ENCODE measurements around the gene WDR90.

The WDR90 gene

DNA sequence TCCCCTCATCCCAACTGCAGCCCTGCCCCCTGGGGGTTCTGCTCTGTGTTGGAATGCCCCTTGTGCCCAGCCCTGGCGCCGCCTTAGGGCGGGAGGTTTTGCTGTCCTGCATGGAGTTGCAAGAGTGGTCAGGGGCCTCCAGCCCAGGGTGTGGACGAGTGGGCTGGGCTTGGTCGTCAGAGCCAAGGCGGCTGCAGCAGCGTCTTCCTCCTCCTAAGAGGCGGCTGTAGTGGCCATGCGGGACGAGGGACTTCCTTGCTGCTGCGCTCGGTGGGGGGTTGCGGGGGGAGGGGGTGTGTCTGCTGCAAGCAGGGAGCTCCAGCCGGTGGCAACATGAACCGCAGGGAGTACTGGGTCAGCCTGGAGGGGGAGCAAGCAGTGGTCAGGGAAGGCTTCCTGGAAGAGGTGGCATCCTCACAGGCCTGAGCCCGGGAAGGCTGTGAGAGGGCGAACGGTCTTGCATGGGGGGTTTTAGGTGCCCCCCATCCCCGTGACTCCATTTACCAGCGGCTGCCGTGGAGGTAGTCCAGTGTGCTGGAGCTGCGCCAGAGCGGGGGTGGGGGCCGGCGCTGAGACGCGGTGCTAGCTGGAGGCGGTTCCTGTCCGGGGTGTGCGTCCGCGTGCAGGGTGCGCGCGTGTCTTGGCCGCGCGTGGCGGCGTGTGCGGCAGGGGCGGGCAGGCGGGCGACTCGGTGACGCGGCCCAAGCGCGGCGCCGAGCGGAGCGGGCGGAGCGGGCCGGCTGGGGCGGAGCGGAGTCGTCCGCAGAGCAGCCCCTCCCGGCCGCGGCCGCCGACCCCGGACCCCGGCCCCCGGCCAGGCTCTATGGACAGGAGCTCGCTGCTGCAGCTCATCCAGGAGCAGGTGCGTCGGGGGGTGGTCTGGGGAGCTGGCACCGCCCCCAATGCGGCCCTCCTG, 26.1 kb downstream of the WDR90 start, which contains the start of gene RHBDL1:
TSS of gene RHBDL1 (plus strand) at position 704 of the 916 bp plus-strand sequence. CDS start at position 824, 120 bp downstream.
- peak within 1 kb of the TSS in 1 of 2 donors; percentile 61 for H3K27ac ChIP-seq
- DNase-seq (ENCODE audit: low spot score) = no peak
- TF ChIP-seq CTCF (IDR thresholded peaks at IDR 0.05) = no peak
- H3K4me3 ChIP-seq = peak within 1 kb of the TSS; percentile 67

DNA sequence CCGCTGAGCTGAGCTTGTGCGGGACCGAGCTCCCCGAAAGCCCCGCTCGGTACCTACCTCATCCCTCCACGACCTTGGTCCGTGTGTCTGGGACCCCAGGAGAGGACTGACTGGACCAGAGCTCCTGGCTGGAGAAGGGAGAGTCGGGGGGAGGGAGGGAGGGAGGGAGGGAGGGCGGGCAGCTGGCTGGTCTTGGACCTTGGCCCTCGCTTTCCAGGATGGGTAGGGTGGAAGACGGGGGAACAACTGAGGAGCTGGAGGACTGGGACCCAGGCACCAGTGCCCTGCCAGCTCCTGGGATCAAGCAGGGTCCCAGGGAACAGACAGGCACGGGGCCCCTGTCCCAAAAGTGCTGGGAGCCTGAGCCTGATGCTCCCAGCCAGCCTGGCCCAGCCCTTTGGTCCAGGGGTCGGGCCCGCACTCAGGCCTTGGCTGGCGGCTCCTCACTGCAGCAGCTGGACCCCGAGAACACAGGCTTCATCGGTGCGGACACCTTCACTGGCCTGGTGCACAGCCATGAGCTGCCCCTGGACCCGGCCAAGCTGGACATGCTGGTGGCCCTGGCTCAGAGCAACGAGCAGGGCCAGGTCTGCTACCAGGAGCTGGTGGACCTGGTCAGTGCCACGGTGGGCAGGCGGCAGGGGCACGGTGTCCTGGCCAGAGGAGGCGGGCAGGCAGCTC, 26.9 kb downstream of the WDR90 start:
- peak overlapping the region; percentile 67 for H3K4me3 ChIP-seq
- TF ChIP-seq CTCF (IDR thresholded peaks at IDR 0.05) = no peak
- H3K27ac ChIP-seq = peak overlapping the region in 1 of 2 donors; percentile 61
- DNase-seq (ENCODE audit: low spot score) = no peak

DNA sequence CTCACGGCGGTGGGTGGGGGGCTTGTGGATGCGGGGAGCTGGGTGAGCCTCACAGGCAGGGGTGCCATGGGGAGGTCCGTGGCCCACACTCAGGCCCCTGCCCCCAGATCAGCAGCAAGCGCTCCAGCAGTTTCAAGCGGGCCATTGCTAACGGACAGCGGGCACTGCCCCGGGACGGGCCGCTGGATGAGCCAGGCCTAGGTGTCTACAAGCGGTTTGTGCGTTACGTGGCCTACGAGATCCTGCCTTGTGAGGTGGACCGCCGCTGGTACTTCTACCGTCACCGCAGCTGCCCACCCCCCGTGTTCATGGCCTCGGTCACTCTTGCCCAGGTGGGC, 27.4 kb downstream of the WDR90 start:
- H3K4me3 ChIP-seq = no peak overlapping the region
- no peak for DNase-seq (ENCODE audit: low spot score)
- H3K27ac ChIP-seq = peak overlapping the region in 1 of 2 donors; percentile 16

GRCh38 chr16:676913-677312, 27.7 kb downstream of the WDR90 start:
- DNase-seq (ENCODE audit: low spot score) = no peak
- Histone ChIP-seq H3K27ac (no peak overlapping the region), H3K4me3 (no peak overlapping the region)
- TF ChIP-seq CTCF (IDR thresholded peaks at IDR 0.05) = no peak

More for the DNA sequence above, 27.4 kb downstream of the WDR90 start:
- no peak for TF ChIP-seq CTCF (IDR thresholded peaks at IDR 0.05)

GRCh38 chr16:677316-678190, 28.4 kb downstream of the WDR90 start:
- DNase-seq (ENCODE audit: low spot score) = no peak
- TF ChIP-seq CTCF (IDR thresholded peaks at IDR 0.05) = no peak
- H3K27ac ChIP-seq = no peak overlapping the region
- H3K4me3 ChIP-seq = no peak overlapping the region

GRCh38 chr16:678209-678857, 29.2 kb downstream of the WDR90 start:
- H3K27ac ChIP-seq = no peak overlapping the region
- DNase-seq (ENCODE audit: low spot score) = no peak
- no peak overlapping the region for H3K4me3 ChIP-seq
- no peak for TF ChIP-seq CTCF (IDR thresholded peaks at IDR 0.05)

Data from coronary artery (tissue), 2 donors.